Neural progenitor cell (in vitro differentiated cells): Measurements from ENCODE around the gene MTCL1.

ENCODE experiments used
- CTCF ChIP-seq: fragments of 200-600 bp; sonication (generic); IDR thresholded peaks from 2 replicates; pipeline ENCODE4 v1.5.1; 2017; ENCODE audit warnings: antibody characterized with exemption, mild to moderate bottlenecking
- EZH2 ChIP-seq: fragments of 200-600 bp; sonication (generic); IDR thresholded peaks from 2 replicates; pipeline ENCODE4 v1.6.1; 2017; ENCODE audit warnings: antibody characterized with exemption, mild to moderate bottlenecking, moderate library complexity
- EZH2phosphoT487 ChIP-seq: fragments of 200-600 bp; sonication (generic); IDR thresholded peaks from 2 replicates; pipeline ENCODE4 v1.6.1; 2017; ENCODE audit warnings: antibody characterized with exemption

DNA sequence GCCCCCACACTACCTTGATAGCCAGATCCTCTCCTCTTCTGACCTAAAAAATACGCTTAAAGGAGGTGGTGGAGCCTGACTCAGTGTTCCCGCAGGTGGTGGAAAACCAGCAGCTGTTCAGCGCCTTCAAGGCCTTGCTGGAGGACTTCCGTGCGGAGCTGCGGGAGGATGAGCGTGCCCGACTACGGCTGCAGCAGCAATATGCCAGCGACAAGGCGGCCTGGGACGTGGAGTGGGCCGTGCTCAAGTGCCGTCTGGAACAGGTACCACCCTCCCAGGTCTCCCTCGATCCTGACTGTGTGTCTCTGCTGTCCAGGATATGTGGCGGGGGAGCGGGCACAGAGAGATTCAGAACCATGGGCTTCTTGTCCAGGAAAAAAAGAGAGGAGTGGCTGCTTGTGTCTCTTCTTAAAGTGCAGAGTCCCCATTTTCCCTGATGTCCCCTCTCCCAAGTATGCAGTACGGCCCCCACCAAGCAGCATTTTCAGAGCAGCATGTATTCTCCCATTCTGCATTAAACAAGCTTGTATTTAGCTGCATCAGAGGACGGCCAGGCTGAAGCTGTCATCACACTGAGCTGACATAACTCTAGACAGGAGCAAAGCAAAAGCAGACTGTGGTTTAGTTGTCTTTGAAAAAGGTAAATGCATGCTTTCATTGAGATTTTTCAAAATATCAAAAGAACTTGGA lies 101.6 kb downstream of the MTCL1 start:
- no peak for TF ChIP-seq CTCF
- TF ChIP-seq EZH2: no peak
- no peak for TF ChIP-seq EZH2phosphoT487
